Transverse colon (tissue), 4 donors: Measurements from ENCODE around the gene UBE2E1.
"Not testable (repeated sequence)": the region's sequence is repeated elsewhere in the genome, so short reads cannot be mapped to it uniquely, and the experiment has no call there.

Experiments used
- CTCF ChIP-seq, 5 experiments: fragments of 200-600 bp in 3 of 5; fragments of 450-650 bp in 2 of 5; sonication (generic) in 3 of 5; IDR thresholded peaks; 1 replicate in 2 of 5; 2 replicates in 3 of 5; pipeline ENCODE4 v1.5.1; 2016 to 2017; ENCODE audit warnings: antibody characterized with exemption in 5 of 5, inconsistent platforms in 3 of 5, mild to moderate bottlenecking in 2 of 5, moderate library complexity in 1 of 5
- EP300 ChIP-seq: sonication (generic); formaldehyde crosslinking; IDR thresholded peaks from one replicate; pipeline ENCODE4 v1.6.1; 2017; ENCODE audit warnings: antibody characterized with exemption, low read depth
- POLR2A ChIP-seq: fragments of 450-650 bp; IDR thresholded peaks from one replicate; pipeline ENCODE4 v1.6.1; 2016; ENCODE audit warnings: antibody characterized with exemption, mild to moderate bottlenecking, moderate library complexity
- POLR2AphosphoS5 ChIP-seq, 3 donors: sonication (generic); formaldehyde crosslinking; IDR thresholded peaks; one replicate each; pipeline ENCODE4 v1.6.1; 2016; ENCODE audit warnings: antibody characterized with exemption in 3 of 3

GRCh38 chr3:23849462-23849861 is 43.7 kb downstream of the UBE2E1 start:
- not testable (repeated sequence) for TF ChIP-seq CTCF (IDR thresholded peaks at IDR 0.05); EP300; POLR2AphosphoS5 (IDR thresholded peaks at IDR 0.05); POLR2A
